ENCODE measurements around the gene FKTN. TPM values are rescaled to one million over a fixed set of nuclear protein-coding genes. Genes with fewer than 3 reads are reported as not detected.

FKTN gene
- total RNA-seq, 1 experiment from 2014 or later: 17.1 TPM

GRCh38 chr9:105681313-105681712, 123.4 kb downstream of the FKTN start:
- no peak overlapping the region for H3K4me3 Mint-ChIP-seq (ENCODE audit: unreplicated experiment)

GRCh38 chr9:105681724-105682123, 123.8 kb downstream of the FKTN start:
- no peaks in the 10 kb centered on the region for H3K9me3 ChIP-seq
- peaks cover 20% of the 10 kb centered on the region for H3K4me1 ChIP-seq
- ChIA-PET POLR2A (no interaction called here), CTCF (no interaction called here)
- DNase-seq: no peak
- no TSS peak for BruUV-seq (replicated peaks)
- Mint-ChIP-seq H3K4me3 (ENCODE audit: unreplicated experiment) (no peak overlapping the region), H3K27ac (ENCODE audit: unreplicated experiment) (no peak overlapping the region), H3K27me3 (ENCODE audit: insufficient read depth, unreplicated experiment) (no peaks in the 10 kb centered on the region), H3K4me1 (ENCODE audit: low read depth, unreplicated experiment) (peaks cover 17% of the 10 kb centered on the region), H3K9me3 (ENCODE audit: unreplicated experiment) (no peaks in the 10 kb centered on the region), H3K36me3 (ENCODE audit: insufficient read depth, unreplicated experiment) (no peaks in the 10 kb centered on the region)
- no peak overlapping the region for H3K4me3 ChIP-seq (ENCODE audit: low read depth, low read length)
- TF ChIP-seq, protein P1, sequence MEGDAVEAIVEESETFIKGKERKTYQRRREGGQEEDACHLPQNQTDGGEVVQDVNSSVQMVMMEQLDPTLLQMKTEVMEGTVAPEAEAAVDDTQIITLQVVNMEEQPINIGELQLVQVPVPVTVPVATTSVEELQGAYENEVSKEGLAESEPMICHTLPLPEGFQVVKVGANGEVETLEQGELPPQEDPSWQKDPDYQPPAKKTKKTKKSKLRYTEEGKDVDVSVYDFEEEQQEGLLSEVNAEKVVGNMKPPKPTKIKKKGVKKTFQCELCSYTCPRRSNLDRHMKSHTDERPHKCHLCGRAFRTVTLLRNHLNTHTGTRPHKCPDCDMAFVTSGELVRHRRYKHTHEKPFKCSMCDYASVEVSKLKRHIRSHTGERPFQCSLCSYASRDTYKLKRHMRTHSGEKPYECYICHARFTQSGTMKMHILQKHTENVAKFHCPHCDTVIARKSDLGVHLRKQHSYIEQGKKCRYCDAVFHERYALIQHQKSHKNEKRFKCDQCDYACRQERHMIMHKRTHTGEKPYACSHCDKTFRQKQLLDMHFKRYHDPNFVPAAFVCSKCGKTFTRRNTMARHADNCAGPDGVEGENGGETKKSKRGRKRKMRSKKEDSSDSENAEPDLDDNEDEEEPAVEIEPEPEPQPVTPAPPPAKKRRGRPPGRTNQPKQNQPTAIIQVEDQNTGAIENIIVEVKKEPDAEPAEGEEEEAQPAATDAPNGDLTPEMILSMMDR (IDR thresholded peaks at IDR 0.05; ENCODE audit: insufficient read depth in 1 of 2, low read depth in 1 of 2, low read length in 1 of 2, severe bottlenecking in 1 of 2, unreplicated experiment in 1 of 2): no peak
- intact Hi-C loops (cut with micrococcal nuclease; ENCODE audit: unreplicated experiment): no loop called here
- no peaks in the 10 kb centered on the region for H3K36me3 ChIP-seq (ENCODE audit: control insufficient read depth, insufficient read depth, low read length)
- H3K27me3 ChIP-seq (replicated peaks; ENCODE audit: control insufficient read depth, insufficient read depth, low read length): no peaks in the 10 kb centered on the region

More at GRCh38 chr9:105681313-105681712, 123.4 kb downstream of the FKTN start:
- Mint-ChIP-seq H3K9me3 (ENCODE audit: unreplicated experiment) (no peaks in the 10 kb centered on the region), H3K36me3 (ENCODE audit: insufficient read depth, unreplicated experiment) (no peaks in the 10 kb centered on the region), H3K27ac (ENCODE audit: unreplicated experiment) (no peak overlapping the region), H3K4me1 (ENCODE audit: low read depth, unreplicated experiment) (peaks cover 17% of the 10 kb centered on the region), H3K27me3 (ENCODE audit: insufficient read depth, unreplicated experiment) (no peaks in the 10 kb centered on the region)
- no peaks in the 10 kb centered on the region for H3K9me3 ChIP-seq
- TF ChIP-seq, protein P1 (IDR thresholded peaks at IDR 0.05; ENCODE audit: insufficient read depth in 1 of 2, low read depth in 1 of 2, low read length in 1 of 2, severe bottlenecking in 1 of 2, unreplicated experiment in 1 of 2): no peak
- no peak overlapping the region for H3K4me3 ChIP-seq (ENCODE audit: low read depth, low read length)
- peaks cover 20% of the 10 kb centered on the region for H3K4me1 ChIP-seq
- no peaks in the 10 kb centered on the region for H3K27me3 ChIP-seq (replicated peaks; ENCODE audit: control insufficient read depth, insufficient read depth, low read length)
- POLR2A ChIA-PET: no interaction called here
- CTCF ChIA-PET: no interaction called here
- no peaks in the 10 kb centered on the region for H3K36me3 ChIP-seq (ENCODE audit: control insufficient read depth, insufficient read depth, low read length)
- no peak for DNase-seq
- BruUV-seq (replicated peaks): no TSS peak
- intact Hi-C loops (cut with micrococcal nuclease; ENCODE audit: unreplicated experiment): no loop called here

- no peaks in the 10 kb centered on the region for H3K9me3 Mint-ChIP-seq (ENCODE audit: unreplicated experiment)
- intact Hi-C loops (cut with micrococcal nuclease; ENCODE audit: unreplicated experiment): no loop called here
- no peaks in the 10 kb centered on the region for H3K27me3 ChIP-seq (replicated peaks; ENCODE audit: control insufficient read depth, insufficient read depth, low read length)
Measured at GRCh38 chr9:105683688-105684275, 125.9 kb downstream of the FKTN start.

More at GRCh38 chr9:105683688-105684275, 125.9 kb downstream of the FKTN start:
- H3K4me1 ChIP-seq: peaks cover 12% of the 10 kb centered on the region
- no TSS peak for BruUV-seq (replicated peaks)
- no peak overlapping the region for H3K27ac Mint-ChIP-seq (ENCODE audit: unreplicated experiment)
- TF ChIP-seq, protein P1 (IDR thresholded peaks at IDR 0.05; ENCODE audit: insufficient read depth in 1 of 2, low read depth in 1 of 2, low read length in 1 of 2, severe bottlenecking in 1 of 2, unreplicated experiment in 1 of 2): no peak
- H3K36me3 Mint-ChIP-seq (ENCODE audit: insufficient read depth, unreplicated experiment): no peaks in the 10 kb centered on the region
- CTCF ChIA-PET: no interaction called here
- no peak overlapping the region for H3K4me3 ChIP-seq (ENCODE audit: low read depth, low read length)
- peaks cover 17% of the 10 kb centered on the region for H3K4me1 Mint-ChIP-seq (ENCODE audit: low read depth, unreplicated experiment)
- no peaks in the 10 kb centered on the region for H3K27me3 Mint-ChIP-seq (ENCODE audit: insufficient read depth, unreplicated experiment)
- H3K36me3 ChIP-seq (ENCODE audit: control insufficient read depth, insufficient read depth, low read length): no peaks in the 10 kb centered on the region
- no peaks in the 10 kb centered on the region for H3K9me3 ChIP-seq
- DNase-seq: no peak
- POLR2A ChIA-PET: no interaction called here
- no peak overlapping the region for H3K4me3 Mint-ChIP-seq (ENCODE audit: unreplicated experiment)
